Brain microvascular endothelial cell (primary cell): ENCODE results near the gene SKAP1.
A peak's percentile ranks its signal among the peaks of the same experiment; 100 is the strongest.

ENCODE experiments used
- DNase-seq: peaks from one replicate; pipeline ENCODE4 v3.0.0-alpha.2; 2020
- H3K27ac ChIP-seq: fragments of 250-450 bp; sonication (Bioruptor Pico); 2 replicates; pipeline ENCODE4 v1.5.1; 2020; ENCODE audit warnings: mild to moderate bottlenecking, moderate library complexity
- H3K27me3 ChIP-seq: fragments of 250-450 bp; sonication (Bioruptor Pico); replicated peaks from 2 replicates; pipeline ENCODE4 v1.5.1; 2020; ENCODE audit warnings: mild to moderate bottlenecking
- H3K36me3 ChIP-seq: fragments of 250-450 bp; sonication (Bioruptor Pico); replicated peaks from 2 replicates; pipeline ENCODE4 v1.5.1; 2020; ENCODE audit warnings: mild to moderate bottlenecking
- H3K4me3 ChIP-seq: 2 replicates; pipeline ENCODE4 v1.5.1; 2011; ENCODE audit warnings: low read depth, mild to moderate bottlenecking, control low read depth, low read length, moderate library complexity
- CTCF ChIP-seq: IDR thresholded peaks from 2 replicates; pipeline ENCODE4 v1.5.1; 2011; ENCODE audit warnings: low read depth, mild to moderate bottlenecking, moderate library complexity, low read length, control low read depth, inconsistent platforms; ENCODE audit errors: missing control alignments
- in situ Hi-C: cut with HindIII; loops from 2 replicates; pipeline ENCODE4 v1.10.0; 2017; ENCODE audit warnings: low sequenced_read_pairs, low pct_ligation_motif_present

SKAP1 gene

GRCh38 chr17:48143629-48144028, 286.4 kb downstream of the SKAP1 start:
- in situ Hi-C loops, result no loop called here
- TF ChIP-seq CTCF, result no peak
- no peak for DNase-seq
- Histone ChIP-seq H3K36me3 (no peaks in the 10 kb centered on the region), H3K27ac (no peak overlapping the region), H3K4me3 (no peak overlapping the region), H3K27me3 (peaks cover 36% of the 10 kb centered on the region)

- H3K27me3 ChIP-seq, result peaks cover 22% of the 10 kb centered on the region
- H3K36me3 ChIP-seq, result no peaks in the 10 kb centered on the region
- DNase-seq, result no peak
- H3K27ac ChIP-seq, result no peak overlapping the region
- in situ Hi-C loops, result no loop called here
- TF ChIP-seq CTCF, result no peak
- H3K4me3 ChIP-seq, result no peak overlapping the region
These were observed 290.1 kb downstream of the SKAP1 start for GRCh38 chr17:48139944-48140343.

- no peak overlapping the region for H3K27ac ChIP-seq
- in situ Hi-C loops, result no loop called here
- DNase-seq, result no peak
- H3K36me3 ChIP-seq, result no peaks in the 10 kb centered on the region
- no peak overlapping the region for H3K4me3 ChIP-seq
- no peak for TF ChIP-seq CTCF
- H3K27me3 ChIP-seq, result peaks cover 9% of the 10 kb centered on the region
These were observed 292.4 kb downstream of the SKAP1 start for GRCh38 chr17:48137656-48138055.

GRCh38 chr17:48134912-48135480, 295.0 kb downstream of the SKAP1 start:
- Histone ChIP-seq H3K27me3 (no peaks in the 10 kb centered on the region), H3K4me3 (no peak overlapping the region), H3K27ac (no peak overlapping the region), H3K36me3 (no peaks in the 10 kb centered on the region)
- in situ Hi-C loops, result no loop called here
- DNase-seq, result no peak
- peak; percentile 44 for TF ChIP-seq CTCF

GRCh38 chr17:48132385-48132784, 297.6 kb downstream of the SKAP1 start:
- TF ChIP-seq CTCF, result no peak
- in situ Hi-C loops, result no loop called here

GRCh38 chr17:48131216-48131824, 298.7 kb downstream of the SKAP1 start:
- Histone ChIP-seq H3K27me3 (no peaks in the 10 kb centered on the region), H3K36me3 (no peaks in the 10 kb centered on the region), H3K27ac (no peak overlapping the region), H3K4me3 (no peak overlapping the region)
- in situ Hi-C loops, result no loop called here
- TF ChIP-seq CTCF, result peak; percentile 87
- peak; percentile 47 for DNase-seq

More at GRCh38 chr17:48132385-48132784, 297.6 kb downstream of the SKAP1 start:
- H3K36me3 ChIP-seq, result no peaks in the 10 kb centered on the region
- H3K4me3 ChIP-seq, result no peak overlapping the region
- no peak overlapping the region for H3K27ac ChIP-seq
- no peak for DNase-seq
- no peaks in the 10 kb centered on the region for H3K27me3 ChIP-seq
